GM12878 (cell line): Measurements from ENCODE around the gene RAPGEF3. TPM values are rescaled to one million over a fixed set of nuclear protein-coding genes. Genes with fewer than 3 reads are reported as not detected.

Source experiments
- ATAC-seq: fragments of 200-7000 bp; cut with Tn5 transposase; 3 replicates; pipeline ENCODE4 v1.9.1; 2020; ENCODE audit warnings: mild to moderate bottlenecking, moderate library complexity
- BruUV-seq: library from RNA; stranded (reverse); fragments of 400-500 nt; replicated peaks from 2 replicates; lab custom pipeline; 2021; lab: Mats Ljungman, UMichigan
- CTCF ChIA-PET: fragments of 300-600 bp; sonication (Branson Sonifier 250); formaldehyde crosslinking; extraction: SDS; loops from one replicate; lab custom pipeline; 2021; ENCODE audit warnings: inconsistent platforms; lab: Yijun Ruan, JAX
- POLR2A ChIA-PET: fragments of 350-600 bp; formaldehyde crosslinking; extraction: SDS; loops from one replicate; lab custom pipeline; 2021; ENCODE audit warnings: inconsistent platforms; lab: Charles Lee
- RAD21 ChIA-PET: fragments of 300-600 bp; sonication (Branson Sonifier 250); formaldehyde crosslinking; loops from one replicate; lab custom pipeline; 2023; ENCODE audit warnings: antibody characterized with exemption; ENCODE audit not compliant: unreplicated experiment; lab: Charles Lee
- SMC1A ChIA-PET: fragments of 300-600 bp; sonication (Branson Sonifier 250); formaldehyde crosslinking; loops from one replicate; lab custom pipeline; 2023; ENCODE audit not compliant: unreplicated experiment, uncharacterized antibody; lab: Charles Lee
- DNase-seq: peaks from one replicate; pipeline ENCODE4 v3.0.0-alpha.2; 2011; ENCODE audit warnings: low read depth, low spot score
- FAIRE-seq: peaks from 3 replicates; lab custom pipeline; 2011; peaks lifted over from hg19 to GRCh38; lab: Jason Lieb, UNC
- H2AFZ ChIP-seq: 2 replicates; pipeline ENCODE4 v1.6.0; 2011; ENCODE audit warnings: low read depth, low read length, control low read depth; ENCODE audit not compliant: control insufficient read depth
- H3K27ac ChIP-seq: 2 replicates; pipeline ENCODE4 v1.5.1; 2011; ENCODE audit warnings: control low read depth; ENCODE audit not compliant: control insufficient read depth, insufficient read depth
- H3K27me3 ChIP-seq, 2 experiments: replicated peaks in 1 of 2; 2 replicates each; pipeline versions ENCODE4 v1.6.0 to v1.6.1; 2011; ENCODE audit warnings: low read length in 1 of 2; ENCODE audit not compliant: control insufficient read depth in 2 of 2, insufficient read depth in 2 of 2
- H3K36me3 ChIP-seq, 2 experiments: 2 replicates each; pipeline ENCODE4 v1.5.1; 2011; ENCODE audit warnings: low read length in 1 of 2; ENCODE audit not compliant: control insufficient read depth in 2 of 2, insufficient read depth in 2 of 2
- H3K4me1 ChIP-seq: 2 replicates; pipeline ENCODE4 v1.6.1; 2011; ENCODE audit warnings: mild to moderate bottlenecking, low read length, moderate library complexity, mixed read lengths; ENCODE audit not compliant: control insufficient read depth, insufficient read depth
- H3K4me2 ChIP-seq: 2 replicates; pipeline ENCODE4 v1.6.0; 2011; ENCODE audit warnings: control low read depth; ENCODE audit not compliant: control insufficient read depth, insufficient read depth
- H3K4me3 ChIP-seq: fragments of 200-600 bp; sonication (generic); 2 replicates; pipeline ENCODE4 v1.5.1; 2016
- H3K79me2 ChIP-seq: 2 replicates; pipeline ENCODE4 v1.6.0; 2011; ENCODE audit warnings: low read length; ENCODE audit not compliant: control insufficient read depth, insufficient read depth
- H3K9ac ChIP-seq: 2 replicates; pipeline ENCODE4 v1.8.0; 2011; ENCODE audit warnings: low read length, control low read depth, mixed read lengths; ENCODE audit not compliant: control insufficient read depth, insufficient read depth
- H3K9me3 ChIP-seq: replicated peaks from 3 replicates; pipeline ENCODE4 v1.5.1; 2011; ENCODE audit warnings: mild to moderate bottlenecking, low read length; ENCODE audit not compliant: control insufficient read depth, insufficient read depth
- H4K20me1 ChIP-seq: 2 replicates; pipeline ENCODE4 v1.6.0; 2011; ENCODE audit not compliant: control insufficient read depth, insufficient read depth
- BMI1 ChIP-seq: fragments of 450-650 bp; IDR thresholded peaks from 2 replicates; pipeline ENCODE4 v1.6.1; 2016; ENCODE audit warnings: mild to moderate bottlenecking, moderate library complexity, borderline replicate concordance
- EGR1 ChIP-seq, 2 experiments: IDR thresholded peaks; 1 replicate in 1 of 2; 2 replicates in 1 of 2; pipeline ENCODE4 v1.6.1; 2011 to 2012; ENCODE audit warnings: low read depth in 2 of 2, low read length in 2 of 2, borderline replicate concordance in 1 of 2, mild to moderate bottlenecking in 1 of 2, moderate library complexity in 1 of 2
- HDAC2 ChIP-seq: fragments of 200-600 bp; sonication (generic); IDR thresholded peaks from 2 replicates; pipeline ENCODE4 v1.6.1; 2017
- MEF2B ChIP-seq: fragments of 450-650 bp; IDR thresholded peaks from 2 replicates; pipeline ENCODE4 v1.6.1; 2018; ENCODE audit warnings: mild to moderate bottlenecking, moderate library complexity; ENCODE audit not compliant: partially characterized antibody, poor library complexity, severe bottlenecking
- PKNOX1 ChIP-seq: fragments of 450-650 bp; IDR thresholded peaks from 2 replicates; pipeline ENCODE4 v1.6.1; 2016; ENCODE audit warnings: mild to moderate bottlenecking
- POLR2A ChIP-seq: IDR thresholded peaks from 2 replicates; pipeline ENCODE4 v1.6.1; 2011; ENCODE audit warnings: low read depth, mild to moderate bottlenecking, low read length
- RAD21 ChIP-seq: IDR thresholded peaks from 2 replicates; pipeline ENCODE4 v1.6.1; 2011; ENCODE audit warnings: mild to moderate bottlenecking, low read depth, low read length, moderate library complexity; ENCODE audit not compliant: insufficient read depth
- RBBP5 ChIP-seq: fragments of 200-600 bp; sonication (generic); conservative IDR thresholded peaks from 2 replicates; pipeline ENCODE4 v1.6.1; 2016
- REST ChIP-seq: IDR thresholded peaks from 2 replicates; pipeline ENCODE4 v1.6.1; 2012; ENCODE audit warnings: mild to moderate bottlenecking, low read depth, low read length
- YY1 ChIP-seq: IDR thresholded peaks from 2 replicates; pipeline ENCODE4 v1.6.1; 2011; ENCODE audit warnings: low read depth, mild to moderate bottlenecking, low read length
- ZNF207 ChIP-seq: fragments of 450-650 bp; IDR thresholded peaks from 2 replicates; pipeline ENCODE4 v1.6.1; 2014; ENCODE audit warnings: antibody characterized with exemption, mild to moderate bottlenecking, borderline replicate concordance
- ZNF384 ChIP-seq: IDR thresholded peaks from 2 replicates; pipeline ENCODE4 v1.6.1; 2012; ENCODE audit warnings: low read depth, mild to moderate bottlenecking, low read length, improper control_type of control experiment, borderline replicate concordance
- WGBS: methylation state at CpG from one replicate; pipeline ENCODE4 v1.1.6; 2016; ENCODE audit warnings: low lambda C conversion rate; ENCODE audit not compliant: insufficient replicate concordance, insufficient coverage; ENCODE audit errors: missing lambda C conversion rate; 5-methylcytosine and 5-hydroxymethylcytosine counted together
- in situ Hi-C: fragments of 300-500 bp; cut with MboI; formaldehyde crosslinking; loops from 9 replicates; pipeline ENCODE4 v1.14.3; 2018; ENCODE audit warnings: mixed read lengths
- intact Hi-C: fragments of 100-400 bp; cut with micrococcal nuclease; formaldehyde crosslinking; loops from one replicate; pipeline ENCODE4 v1.14.2; 2022; ENCODE audit not compliant: unreplicated experiment
- polyA plus RNA-seq, 11 experiments: library from polyadenylated mRNA; depleted of rRNA in 4 of 11; unstranded in 6 of 11; stranded (reverse) in 5 of 11; fragments of >200 nt; fragmentation: Nextera tagmentation in 4 of 11; fragmentation: Illumina TruSeq in 1 of 11; extraction: Ambion mirVana in 4 of 11; extraction: Trizol in 1 of 11; gene quantifications; 1 replicate in 1 of 11; 2 replicates in 10 of 11; pipeline versions ENCODE4 v1.2.1 to v1.2.3, GENCODE V29; 2011 to 2016; ENCODE audit warnings: inconsistent platforms in 2 of 11, missing spikeins in 2 of 11, low read depth in 1 of 11
- total RNA-seq, 4 experiments: library from RNA; depleted of rRNA in 3 of 4; stranded (reverse); fragments of >200 nt in 3 of 4; fragmentation: Illumina TruSeq in 1 of 4; extraction: Trizol in 1 of 4; gene quantifications; 2 replicates each; pipeline versions ENCODE4 v1.2.1 to v1.2.3, GENCODE V29; 2013 to 2021
- TF ChIP-seq, protein P1 (sequence below): fragments of 450-650 bp; IDR thresholded peaks from 2 replicates; pipeline ENCODE4 v1.6.1; 2016; ENCODE audit warnings: mild to moderate bottlenecking
- TF ChIP-seq, protein P2 (sequence below): IDR thresholded peaks from 2 replicates; pipeline ENCODE4 v1.6.1; 2011; ENCODE audit warnings: low read depth, mild to moderate bottlenecking, low read length, moderate library complexity, borderline replicate concordance; ENCODE audit errors: extremely low read depth

The RAPGEF3 gene
- total and polyA plus RNA-seq, 10 of the 15 experiments (the other 5 are each of a cell fraction or from before 2014, with no cell fraction given): 0.02 to 0.92 (median 0.31) TPM; not detected in 2

DNA sequence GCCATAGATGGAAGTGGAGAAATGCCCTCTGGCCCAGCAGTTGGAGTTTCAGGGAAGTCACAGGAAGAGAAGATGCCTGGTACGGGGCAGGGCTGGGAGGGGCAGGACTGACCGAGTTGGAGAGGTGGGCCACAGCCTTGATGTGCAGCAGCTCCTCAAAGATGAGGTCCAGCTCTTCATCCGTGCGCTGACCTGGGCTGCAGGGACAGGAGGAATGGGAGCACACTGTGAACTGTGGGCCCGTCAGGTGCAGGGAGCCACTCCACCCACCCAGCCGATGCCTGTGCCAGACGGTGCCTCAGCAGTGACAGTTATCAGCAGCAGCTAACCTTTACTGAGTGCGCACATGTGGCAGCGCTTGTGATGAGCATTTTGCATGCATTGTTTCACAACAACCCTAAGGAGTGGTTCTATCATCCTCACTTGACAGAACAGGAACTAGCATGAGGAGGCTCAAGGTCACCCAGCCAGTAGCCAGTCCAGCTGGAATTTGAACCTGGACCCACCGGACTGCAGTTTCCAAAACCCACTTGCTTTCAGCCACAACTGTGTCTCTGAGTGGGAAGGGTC, 8.4 kb downstream of the RAPGEF3 start:
- ChIA-PET SMC1A (no interaction called here), CTCF (interaction anchor here (14.5 kb wide), 1 partner anchor 6 kb away, joined by 507 read pairs; no protein-coding TSS in a partner anchor), POLR2A (no interaction called here), RAD21 (interaction anchor here (0.8 kb wide), 1 partner anchor 36 kb away, joined by 3 read pairs; no protein-coding TSS in a partner anchor)
- H2AFZ ChIP-seq: no peak overlapping the region
- H3K4me3 ChIP-seq: no peak overlapping the region
- H3K79me2 ChIP-seq: no peaks in the 10 kb centered on the region
- no peak overlapping the region for H3K27ac ChIP-seq
- BruUV-seq: no TSS peak
- intact Hi-C loops: no loop called here
- in situ Hi-C loops: no loop called here
- no peaks in the 10 kb centered on the region for H3K27me3 ChIP-seq
- no peak for FAIRE-seq
- H3K36me3 ChIP-seq: no peaks in the 10 kb centered on the region
- no peaks in the 10 kb centered on the region for H3K9me3 ChIP-seq
- WGBS: 65% methylated on average over 10 of the region's 10 CpGs
- DNase-seq: no peak
- peaks cover 27% of the 10 kb centered on the region for H3K4me1 ChIP-seq
- no peak overlapping the region for H3K9ac ChIP-seq
- ATAC-seq: no peak
- no peaks in the 10 kb centered on the region for H4K20me1 ChIP-seq
- H3K4me2 ChIP-seq: no peak overlapping the region
- TF ChIP-seq BMI1 (no peak), ZNF384 (no peak), PKNOX1 (no peak), MEF2B (no peak), HDAC2 (no peak), ZNF207 (no peak), RBBP5 (no peak), REST (no peak), POLR2A (no peak), YY1 (no peak), EGR1 (IDR thresholded peaks at IDR 0.05; ENCODE audit: borderline replicate concordance in 1 of 2, low read depth in 2 of 2, low read length in 2 of 2) (no peak), RAD21 (no peak)
- TF ChIP-seq, protein P1, sequence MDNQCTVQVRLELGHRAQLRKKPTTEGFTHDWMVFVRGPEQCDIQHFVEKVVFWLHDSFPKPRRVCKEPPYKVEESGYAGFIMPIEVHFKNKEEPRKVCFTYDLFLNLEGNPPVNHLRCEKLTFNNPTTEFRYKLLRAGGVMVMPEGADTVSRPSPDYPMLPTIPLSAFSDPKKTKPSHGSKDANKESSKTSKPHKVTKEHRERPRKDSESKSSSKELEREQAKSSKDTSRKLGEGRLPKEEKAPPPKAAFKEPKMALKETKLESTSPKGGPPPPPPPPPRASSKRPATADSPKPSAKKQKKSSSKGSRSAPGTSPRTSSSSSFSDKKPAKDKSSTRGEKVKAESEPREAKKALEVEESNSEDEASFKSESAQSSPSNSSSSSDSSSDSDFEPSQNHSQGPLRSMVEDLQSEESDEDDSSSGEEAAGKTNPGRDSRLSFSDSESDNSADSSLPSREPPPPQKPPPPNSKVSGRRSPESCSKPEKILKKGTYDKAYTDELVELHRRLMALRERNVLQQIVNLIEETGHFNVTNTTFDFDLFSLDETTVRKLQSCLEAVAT: no peak
- TF ChIP-seq, protein P2, sequence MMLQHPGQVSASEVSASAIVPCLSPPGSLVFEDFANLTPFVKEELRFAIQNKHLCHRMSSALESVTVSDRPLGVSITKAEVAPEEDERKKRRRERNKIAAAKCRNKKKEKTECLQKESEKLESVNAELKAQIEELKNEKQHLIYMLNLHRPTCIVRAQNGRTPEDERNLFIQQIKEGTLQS: no peak
